HepG2 (cell line): Measurements from ENCODE around the gene VCAN. TPM values are rescaled to one million over a fixed set of nuclear protein-coding genes. Genes with fewer than 3 reads are reported as not detected.

Experiments used
- ATAC-seq: fragments of 200-7000 bp; cut with Tn5 transposase; 3 replicates; pipeline ENCODE4 v1.9.1; 2020; ENCODE audit warnings: mild to moderate bottlenecking, moderate library complexity
- BruUV-seq: library from RNA; stranded (reverse); fragments of 400-500 nt; replicated peaks from 2 replicates; lab custom pipeline; 2021; lab: Mats Ljungman, UMichigan
- CTCF ChIA-PET: fragments of 300-600 bp; formaldehyde crosslinking; extraction: SDS; loops from one replicate; lab custom pipeline; 2021; ENCODE audit warnings: low total read pairs, inconsistent platforms, low intra/inter-chr PET ratio; lab: Yijun Ruan, JAX
- POLR2A ChIA-PET: fragments of 350-600 bp; sonication (Branson Sonifier 250); formaldehyde crosslinking; loops from one replicate; lab custom pipeline; 2020; ENCODE audit warnings: antibody characterized with exemption, inconsistent platforms; lab: Yijun Ruan, JAX
- DNase-seq: peaks from one replicate; pipeline ENCODE4 v3.0.0-alpha.2; 2015; ENCODE audit warnings: low spot score
- FAIRE-seq: peaks from 3 replicates; lab custom pipeline; 2011; peaks lifted over from hg19 to GRCh38; lab: Jason Lieb, UNC
- H2AFZ ChIP-seq: one replicate; pipeline ENCODE4 v1.6.1; 2011; ENCODE audit warnings: low read length, inconsistent platforms
- H3K27ac ChIP-seq: fragments of 300-600 bp; 3 replicates; pipeline ENCODE4 v1.8.0; 2011; ENCODE audit warnings: mixed run types, mild to moderate bottlenecking, mixed read lengths, low read length, inconsistent platforms; ENCODE audit not compliant: insufficient read depth; ENCODE audit errors: extremely low read length
- H3K27me3 ChIP-seq, 2 experiments: fragments of 200-600 bp in 1 of 2; 2 replicates in 1 of 2; 3 replicates in 1 of 2; pipeline versions ENCODE4 v1.6.0 to v1.8.0; 2011; ENCODE audit warnings: low read length in 2 of 2, mild to moderate bottlenecking in 2 of 2, moderate library complexity in 2 of 2, inconsistent platforms in 1 of 2; ENCODE audit not compliant: insufficient read depth in 2 of 2, control insufficient read depth in 1 of 2
- H3K36me3 ChIP-seq, 2 experiments: fragments of 200-600 bp in 1 of 2; replicated peaks in 1 of 2; 2 replicates in 1 of 2; 3 replicates in 1 of 2; pipeline versions ENCODE4 v1.5.1 to v1.8.0; 2011; ENCODE audit warnings: low read length in 2 of 2, inconsistent platforms in 1 of 2; ENCODE audit not compliant: insufficient read depth in 2 of 2, control insufficient read depth in 1 of 2
- H3K4me1 ChIP-seq: 2 replicates; pipeline ENCODE4 v1.5.1; 2012; ENCODE audit warnings: low read length, inconsistent platforms; ENCODE audit not compliant: insufficient read depth
- H3K4me2 ChIP-seq: 2 replicates; pipeline ENCODE4 v1.6.0; 2011; ENCODE audit warnings: low read depth, low read length, inconsistent platforms
- H3K4me3 ChIP-seq, 3 experiments: fragments of 200-600 bp in 1 of 3; sonication (generic), shearing (Covaris generic) in 1 of 3; replicated peaks in 1 of 3; 2 replicates each; pipeline ENCODE4 v1.5.1; 2011 to 2016; ENCODE audit warnings: low read length in 3 of 3, inconsistent platforms in 2 of 3, low read depth in 2 of 3, mild to moderate bottlenecking in 2 of 3, control low read depth in 1 of 3, mixed read lengths in 1 of 3; ENCODE audit not compliant: insufficient read depth in 1 of 3
- H3K79me2 ChIP-seq: one replicate; pipeline ENCODE4 v1.6.1; 2011; ENCODE audit warnings: low read length, inconsistent platforms; ENCODE audit not compliant: insufficient read depth
- H3K9ac ChIP-seq: 2 replicates; pipeline ENCODE4 v1.6.0; 2011; ENCODE audit warnings: mild to moderate bottlenecking, low read depth, low read length, inconsistent platforms; ENCODE audit not compliant: insufficient read depth
- H3K9me3 ChIP-seq: 2 replicates; pipeline ENCODE4 v1.5.1; 2012; ENCODE audit warnings: mild to moderate bottlenecking, low read length
- H4K20me1 ChIP-seq: 2 replicates; pipeline ENCODE4 v1.6.0; 2011; ENCODE audit warnings: inconsistent platforms, mild to moderate bottlenecking, low read length, moderate library complexity; ENCODE audit not compliant: insufficient read depth
- CAMTA2 ChIP-seq: sonication (generic); formaldehyde crosslinking; IDR thresholded peaks from 2 replicates; pipeline ENCODE4 v1.4.0; 2020; ENCODE audit warnings: mild to moderate bottlenecking, missing genetic modification reagents, borderline replicate concordance
- GABPA ChIP-seq, 2 experiments: IDR thresholded peaks; 2 replicates each; pipeline ENCODE4 v1.6.1; 2011 to 2016; ENCODE audit warnings: low read depth in 2 of 2, low read length in 1 of 2, missing biosample characterization in 1 of 2, missing genetic modification characterization in 1 of 2
- POLR2G ChIP-seq: fragments of 200-400 bp; formaldehyde crosslinking; IDR thresholded peaks from 2 replicates; pipeline ENCODE4 v1.6.1; 2018; ENCODE audit warnings: mild to moderate bottlenecking, low read depth, low read length, moderate library complexity
- SP2 ChIP-seq: sonication (generic); formaldehyde crosslinking; IDR thresholded peaks from 2 replicates; pipeline ENCODE4 v1.5.1; 2020; ENCODE audit warnings: mild to moderate bottlenecking, missing genetic modification reagents
- TEAD3 ChIP-seq: optimal IDR thresholded peaks from 2 replicates; pipeline ENCODE3; 2016; ENCODE audit warnings: borderline replicate concordance
- XBP1 ChIP-seq: sonication (generic); formaldehyde crosslinking; IDR thresholded peaks from 2 replicates; pipeline ENCODE4 v1.5.0; 2020; ENCODE audit warnings: missing genetic modification reagents
- ZNF17 ChIP-seq: sonication (generic); formaldehyde crosslinking; IDR thresholded peaks from 2 replicates; pipeline ENCODE4 v1.5.0; 2020; ENCODE audit warnings: mild to moderate bottlenecking, missing genetic modification reagents
- ZNF556 ChIP-seq: sonication (generic); formaldehyde crosslinking; IDR thresholded peaks from 2 replicates; pipeline ENCODE4 v1.4.0; 2020; ENCODE audit warnings: mild to moderate bottlenecking, missing genetic modification reagents, borderline replicate concordance
- ZNF558 ChIP-seq: sonication (generic); formaldehyde crosslinking; IDR thresholded peaks from 2 replicates; pipeline ENCODE4 v1.9.0; 2022; ENCODE audit warnings: mild to moderate bottlenecking, missing genetic modification reagents, borderline replicate concordance
- ZNF615 ChIP-seq: sonication (generic); formaldehyde crosslinking; IDR thresholded peaks from 2 replicates; pipeline ENCODE4 v1.5.0; 2020; ENCODE audit warnings: mild to moderate bottlenecking, missing genetic modification reagents, borderline replicate concordance
- ZNF644 ChIP-seq: IDR thresholded peaks from 2 replicates; pipeline ENCODE4 v1.6.1; 2016; ENCODE audit warnings: low read depth
- WGBS: methylation state at CpG from one replicate; pipeline ENCODE4 v1.1.6; 2017; ENCODE audit warnings: low lambda C conversion rate; 5-methylcytosine and 5-hydroxymethylcytosine counted together
- in situ Hi-C: cut with HindIII; loops from 2 replicates; pipeline ENCODE4 v1.10.0; 2017; ENCODE audit warnings: low pct_unique_long_range_greater_than_20kb; ENCODE audit not compliant: extremely low pct_ligation_motif_present
- intact Hi-C: fragments of 100-400 bp; cut with micrococcal nuclease; formaldehyde crosslinking; loops from one replicate; pipeline ENCODE4 v1.10.0; 2022; ENCODE audit not compliant: unreplicated experiment
- polyA plus RNA-seq, 8 experiments: library from polyadenylated mRNA; depleted of rRNA in 3 of 8; stranded (reverse) in 7 of 8; unstranded in 1 of 8; fragments of >200 nt; fragmentation: Illumina TruSeq in 4 of 8; extraction: Trizol in 4 of 8; gene quantifications; 2 replicates each; pipeline versions ENCODE4 v1.2.1 to v1.2.3, GENCODE V29; 2011 to 2016; ENCODE audit warnings: low read depth in 4 of 8, missing spikeins in 1 of 8, mixed read lengths in 1 of 8; ENCODE audit not compliant: insufficient read depth in 1 of 8
- total RNA-seq, 5 experiments: library from RNA; depleted of rRNA; stranded (reverse); fragments of >200 nt; fragmentation: Illumina TruSeq; extraction: Trizol; gene quantifications; 2 replicates each; pipeline ENCODE4 v1.2.3, GENCODE V29; 2016; ENCODE audit warnings: low read depth in 1 of 5
- TF ChIP-seq, protein P1 (sequence below): sonication (generic); formaldehyde crosslinking; IDR thresholded peaks from one replicate; pipeline ENCODE4 v1.5.1; 2020; ENCODE audit warnings: mild to moderate bottlenecking, missing genetic modification reagents; ENCODE audit errors: not compliant biosample characterization
- TF ChIP-seq, protein P2 (sequence below): sonication (generic); formaldehyde crosslinking; IDR thresholded peaks from 2 replicates; pipeline ENCODE4 v1.4.0; 2020; ENCODE audit warnings: missing genetic modification reagents
- TF ChIP-seq, protein P3 (sequence below): sonication (generic); formaldehyde crosslinking; IDR thresholded peaks from 2 replicates; pipeline ENCODE4 v1.5.1; 2020; ENCODE audit warnings: mild to moderate bottlenecking, missing genetic modification reagents, borderline replicate concordance

The VCAN gene
- total and polyA plus RNA-seq, 2 of the 13 experiments (the other 11 are each of a cell fraction or from before 2014, with no cell fraction given): 1.2 to 3.5 TPM

DNA sequence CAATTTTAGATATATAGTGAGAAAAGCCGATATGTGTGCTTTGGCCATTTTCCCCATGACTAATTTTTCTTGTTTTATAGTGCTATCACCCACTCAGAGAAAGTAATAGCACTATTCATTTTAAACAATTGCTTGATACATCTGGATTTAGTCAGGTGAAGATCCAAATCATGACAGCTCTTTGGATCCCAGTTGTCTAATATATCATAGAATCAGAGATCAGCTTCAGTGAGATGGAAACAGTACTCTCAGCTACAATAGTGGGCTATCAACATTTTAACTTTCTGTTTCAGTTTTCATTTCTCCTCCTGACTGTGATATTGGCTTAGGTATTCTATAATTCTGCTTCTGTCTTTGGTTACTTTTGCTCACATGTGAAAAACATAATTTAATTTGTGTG is 38.7 kb downstream of the VCAN start:
- H3K79me2 ChIP-seq: no peaks in the 10 kb centered on the region
- in situ Hi-C loops (no loop called here), intact Hi-C loops (no loop called here)
- ChIA-PET POLR2A (no interaction called here), CTCF (no interaction called here)
- no peaks in the 10 kb centered on the region for H4K20me1 ChIP-seq
- FAIRE-seq (no peak), DNase-seq (no peak), ATAC-seq (no peak)
- H3K36me3 ChIP-seq: no peaks in the 10 kb centered on the region
- no peaks in the 10 kb centered on the region for H3K27me3 ChIP-seq
- WGBS: 48% methylated on average over 1 of the region's 1 CpG
- no peak overlapping the region for H3K9ac ChIP-seq
- peaks cover 7% of the 10 kb centered on the region for H3K9me3 ChIP-seq
- BruUV-seq: no TSS peak
- H3K4me2 ChIP-seq: no peak overlapping the region
- no peak overlapping the region for H3K27ac ChIP-seq
- no peaks in the 10 kb centered on the region for H3K4me1 ChIP-seq
- no peak overlapping the region for H2AFZ ChIP-seq
- no peak overlapping the region for H3K4me3 ChIP-seq
- TF ChIP-seq ZNF615 (CRISPR knock-in tag) (no peak), ZNF644 (no peak), GABPA (IDR thresholded peaks at IDR 0.05; ENCODE audit: low read depth, low read length) (no peak), GABPA (CRISPR knock-in tag; IDR thresholded peaks at IDR 0.05; ENCODE audit: low read depth) (no peak), POLR2G (no peak), ZNF558 (CRISPR knock-in tag) (no peak), XBP1 (CRISPR knock-in tag) (no peak), ZNF17 (CRISPR knock-in tag) (no peak), SP2 (CRISPR knock-in tag) (no peak), CAMTA2 (no peak), ZNF556 (CRISPR knock-in tag) (no peak), TEAD3 (CRISPR knock-in tag) (no peak)
- TF ChIP-seq, protein P1, sequence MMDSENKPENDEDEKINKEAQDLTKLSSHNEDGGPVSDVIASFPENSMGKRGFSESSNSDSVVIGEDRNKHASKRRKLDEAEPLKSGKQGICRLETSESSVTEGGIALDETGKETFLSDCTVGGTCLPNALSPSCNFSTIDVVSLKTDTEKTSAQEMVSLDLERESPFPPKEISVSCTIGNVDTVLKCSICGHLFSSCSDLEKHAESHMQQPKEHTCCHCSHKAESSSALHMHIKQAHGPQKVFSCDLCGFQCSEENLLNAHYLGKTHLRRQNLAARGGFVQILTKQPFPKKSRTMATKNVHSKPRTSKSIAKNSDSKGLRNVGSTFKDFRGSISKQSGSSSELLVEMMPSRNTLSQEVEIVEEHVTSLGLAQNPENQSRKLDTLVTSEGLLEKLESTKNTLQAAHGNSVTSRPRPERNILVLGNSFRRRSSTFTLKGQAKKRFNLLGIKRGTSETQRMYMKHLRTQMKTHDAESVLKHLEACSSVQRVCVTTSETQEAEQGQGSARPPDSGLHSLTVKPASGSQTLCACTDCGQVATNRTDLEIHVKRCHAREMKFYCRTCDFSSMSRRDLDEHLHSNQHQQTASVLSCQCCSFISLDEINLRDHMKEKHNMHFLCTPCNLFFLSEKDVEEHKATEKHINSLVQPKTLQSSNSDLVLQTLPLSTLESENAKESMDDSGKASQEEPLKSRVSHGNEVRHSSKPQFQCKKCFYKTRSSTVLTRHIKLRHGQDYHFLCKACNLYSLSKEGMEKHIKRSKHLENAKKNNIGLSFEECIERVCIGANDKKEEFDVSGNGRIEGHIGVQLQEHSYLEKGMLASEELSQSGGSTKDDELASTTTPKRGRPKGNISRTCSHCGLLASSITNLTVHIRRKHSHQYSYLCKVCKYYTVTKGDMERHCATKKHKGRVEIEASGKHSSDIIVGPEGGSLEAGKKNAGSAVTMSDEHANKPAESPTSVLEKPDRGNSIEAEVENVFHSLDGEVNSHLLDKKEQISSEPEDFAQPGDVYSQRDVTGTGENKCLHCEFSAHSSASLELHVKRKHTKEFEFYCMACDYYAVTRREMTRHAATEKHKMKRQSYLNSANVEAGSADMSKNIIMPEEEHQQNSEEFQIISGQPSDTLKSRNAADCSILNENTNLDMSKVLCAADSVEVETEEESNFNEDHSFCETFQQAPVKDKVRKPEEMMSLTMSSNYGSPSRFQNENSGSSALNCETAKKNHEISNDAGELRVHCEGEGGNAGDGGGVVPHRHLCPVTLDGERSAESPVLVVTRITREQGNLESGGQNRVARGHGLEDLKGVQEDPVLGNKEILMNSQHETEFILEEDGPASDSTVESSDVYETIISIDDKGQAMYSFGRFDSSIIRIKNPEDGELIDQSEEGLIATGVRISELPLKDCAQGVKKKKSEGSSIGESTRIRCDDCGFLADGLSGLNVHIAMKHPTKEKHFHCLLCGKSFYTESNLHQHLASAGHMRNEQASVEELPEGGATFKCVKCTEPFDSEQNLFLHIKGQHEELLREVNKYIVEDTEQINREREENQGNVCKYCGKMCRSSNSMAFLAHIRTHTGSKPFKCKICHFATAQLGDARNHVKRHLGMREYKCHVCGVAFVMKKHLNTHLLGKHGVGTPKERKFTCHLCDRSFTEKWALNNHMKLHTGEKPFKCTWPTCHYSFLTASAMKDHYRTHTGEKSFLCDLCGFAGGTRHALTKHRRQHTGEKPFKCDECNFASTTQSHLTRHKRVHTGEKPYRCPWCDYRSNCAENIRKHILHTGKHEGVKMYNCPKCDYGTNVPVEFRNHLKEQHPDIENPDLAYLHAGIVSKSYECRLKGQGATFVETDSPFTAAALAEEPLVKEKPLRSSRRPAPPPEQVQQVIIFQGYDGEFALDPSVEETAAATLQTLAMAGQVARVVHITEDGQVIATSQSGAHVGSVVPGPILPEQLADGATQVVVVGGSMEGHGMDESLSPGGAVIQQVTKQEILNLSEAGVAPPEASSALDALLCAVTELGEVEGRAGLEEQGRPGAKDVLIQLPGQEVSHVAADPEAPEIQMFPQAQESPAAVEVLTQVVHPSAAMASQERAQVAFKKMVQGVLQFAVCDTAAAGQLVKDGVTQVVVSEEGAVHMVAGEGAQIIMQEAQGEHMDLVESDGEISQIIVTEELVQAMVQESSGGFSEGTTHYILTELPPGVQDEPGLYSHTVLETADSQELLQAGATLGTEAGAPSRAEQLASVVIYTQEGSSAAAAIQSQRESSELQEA (CRISPR knock-in tag): no peak
- TF ChIP-seq, protein P2, sequence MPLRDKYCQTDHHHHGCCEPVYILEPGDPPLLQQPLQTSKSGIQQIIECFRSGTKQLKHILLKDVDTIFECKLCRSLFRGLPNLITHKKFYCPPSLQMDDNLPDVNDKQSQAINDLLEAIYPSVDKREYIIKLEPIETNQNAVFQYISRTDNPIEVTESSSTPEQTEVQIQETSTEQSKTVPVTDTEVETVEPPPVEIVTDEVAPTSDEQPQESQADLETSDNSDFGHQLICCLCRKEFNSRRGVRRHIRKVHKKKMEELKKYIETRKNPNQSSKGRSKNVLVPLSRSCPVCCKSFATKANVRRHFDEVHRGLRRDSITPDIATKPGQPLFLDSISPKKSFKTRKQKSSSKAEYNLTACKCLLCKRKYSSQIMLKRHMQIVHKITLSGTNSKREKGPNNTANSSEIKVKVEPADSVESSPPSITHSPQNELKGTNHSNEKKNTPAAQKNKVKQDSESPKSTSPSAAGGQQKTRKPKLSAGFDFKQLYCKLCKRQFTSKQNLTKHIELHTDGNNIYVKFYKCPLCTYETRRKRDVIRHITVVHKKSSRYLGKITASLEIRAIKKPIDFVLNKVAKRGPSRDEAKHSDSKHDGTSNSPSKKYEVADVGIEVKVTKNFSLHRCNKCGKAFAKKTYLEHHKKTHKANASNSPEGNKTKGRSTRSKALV (CRISPR knock-in tag): no peak
- TF ChIP-seq, protein P3, sequence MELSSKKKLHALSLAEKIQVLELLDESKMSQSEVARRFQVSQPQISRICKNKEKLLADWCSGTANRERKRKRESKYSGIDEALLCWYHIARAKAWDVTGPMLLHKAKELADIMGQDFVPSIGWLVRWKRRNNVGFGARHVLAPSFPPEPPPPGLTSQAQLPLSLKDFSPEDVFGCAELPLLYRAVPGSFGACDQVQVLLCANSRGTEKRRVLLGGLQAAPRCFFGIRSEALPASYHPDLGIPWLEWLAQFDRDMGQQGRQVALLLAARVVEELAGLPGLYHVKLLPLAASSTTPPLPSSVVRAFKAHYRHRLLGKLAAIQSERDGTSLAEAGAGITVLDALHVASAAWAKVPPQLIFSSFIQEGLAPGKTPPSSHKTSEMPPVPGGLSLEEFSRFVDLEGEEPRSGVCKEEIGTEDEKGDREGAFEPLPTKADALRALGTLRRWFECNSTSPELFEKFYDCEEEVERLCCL: no peak
